Measurements from ENCODE around the gene SLC24A5.

The SLC24A5 gene

GRCh38 chr15:48178648-48178931 is 57.8 kb downstream of the SLC24A5 start:
- no peak for TF ChIP-seq CTCF (IDR thresholded peaks at IDR 0.05; ENCODE audit: low read depth, low read length)
- DNase-seq (ENCODE audit: extremely low read depth, low read depth), result no peak

DNA sequence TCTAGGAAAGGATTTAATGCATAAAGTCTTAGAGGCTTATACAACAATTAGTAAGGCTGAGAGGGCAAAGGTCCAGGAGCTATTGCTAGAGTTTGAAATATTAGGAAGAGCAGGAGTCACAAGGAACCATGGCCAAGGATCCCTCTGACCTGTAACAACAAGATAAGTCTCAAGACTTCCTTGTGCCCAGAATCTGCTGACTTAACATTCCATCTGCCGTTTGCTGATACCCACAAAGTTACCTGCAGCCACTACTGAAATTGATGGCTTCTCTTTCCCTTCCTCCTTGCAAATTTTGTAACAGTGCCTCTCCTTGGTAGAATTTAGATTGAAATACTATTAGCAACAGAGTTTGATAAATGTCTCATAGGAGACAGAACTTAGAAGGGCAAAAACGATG is 62.0 kb downstream of the SLC24A5 start:
- DNase-seq (ENCODE audit: extremely low read depth, low read depth), result no peak
- no peak for TF ChIP-seq CTCF (IDR thresholded peaks at IDR 0.05; ENCODE audit: low read depth, low read length)

DNA sequence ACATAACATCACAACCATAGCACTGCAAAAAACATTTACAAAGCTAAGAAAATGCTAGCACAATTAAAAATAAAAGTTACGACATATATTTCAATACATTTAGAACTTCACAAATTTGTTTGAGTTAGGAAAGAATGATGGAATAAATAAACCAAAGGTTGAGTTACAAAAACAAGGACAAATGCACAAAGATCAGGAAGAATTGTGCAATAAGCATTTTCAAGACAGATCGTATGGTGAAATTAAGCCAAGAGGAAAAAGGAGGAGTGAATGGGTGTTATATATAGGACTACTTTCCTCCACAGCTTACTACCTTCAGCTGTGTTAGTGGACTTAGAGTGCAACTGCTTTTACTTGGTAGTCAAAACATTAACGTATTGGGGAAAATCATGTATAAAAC is 64.7 kb downstream of the SLC24A5 start:
- TF ChIP-seq CTCF (IDR thresholded peaks at IDR 0.05; ENCODE audit: low read depth, low read length), result no peak

DNA sequence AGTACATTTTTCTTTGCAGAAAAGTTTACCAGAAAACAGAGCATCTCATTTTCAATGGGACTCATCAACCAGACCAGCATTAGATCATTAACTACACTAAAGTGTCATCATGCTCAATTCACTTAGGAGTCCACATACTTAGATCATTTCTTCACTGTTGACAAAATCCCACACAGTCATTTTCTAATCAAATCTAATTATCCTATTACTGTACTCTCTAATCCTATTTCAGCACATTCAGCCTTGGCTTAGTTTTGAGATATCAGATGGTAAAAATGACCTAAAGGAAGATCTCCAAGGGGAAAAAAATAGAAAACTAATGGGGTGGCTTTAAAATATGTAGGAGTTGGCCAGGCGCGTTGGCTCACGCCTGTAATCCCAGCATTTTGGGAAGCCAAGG is 65.5 kb downstream of the SLC24A5 start:
- no peak for DNase-seq (ENCODE audit: extremely low read depth, low read depth)
- no peak for TF ChIP-seq CTCF (IDR thresholded peaks at IDR 0.05; ENCODE audit: low read depth, low read length)

More for the DNA sequence above, 64.7 kb downstream of the SLC24A5 start:
- no peak for DNase-seq (ENCODE audit: extremely low read depth, low read depth)

- peak; percentile 1 for DNase-seq (ENCODE audit: extremely low read depth, low read depth)
- TF ChIP-seq CTCF (IDR thresholded peaks at IDR 0.05; ENCODE audit: low read depth, low read length), result no peak
These were observed 70.3 kb downstream of the SLC24A5 start for GRCh38 chr15:48190932-48191573.

DNA sequence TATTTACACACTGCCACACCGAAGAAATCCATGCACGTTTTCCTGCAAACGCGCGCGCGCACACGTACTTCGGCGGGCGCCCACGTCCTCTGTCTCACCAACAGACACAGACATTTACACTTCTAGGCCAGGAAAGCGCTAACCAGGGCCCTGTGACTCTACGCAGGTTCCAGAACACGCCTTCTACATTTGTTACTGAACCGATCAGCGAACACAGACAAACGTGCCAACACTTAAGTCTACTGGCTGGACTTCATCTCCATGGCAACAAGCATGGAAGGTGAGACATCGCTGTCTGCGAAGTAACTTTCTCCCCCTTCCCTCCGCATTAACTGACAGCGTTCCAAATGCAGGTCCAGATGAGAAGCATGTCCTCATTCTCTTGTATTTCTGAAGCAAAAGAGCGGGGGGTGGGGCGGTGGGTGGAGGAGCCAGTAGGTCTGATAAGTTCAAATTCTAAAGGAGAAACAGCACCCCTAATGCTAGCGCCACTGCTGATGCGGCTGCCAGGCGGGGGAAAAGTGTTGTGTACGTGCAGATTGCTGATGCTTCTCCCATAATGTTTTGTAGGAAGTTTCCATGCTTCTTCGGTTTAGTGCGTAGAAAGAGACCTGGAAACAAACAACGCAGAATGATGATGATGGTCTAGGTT is 70.9 kb downstream of the SLC24A5 start, which contains the start of gene CTXN2:
Gene CTXN2 (plus strand): TSS at position 92 of the 652 bp plus-strand sequence. CDS start 9,636 bp downstream, outside the sequence.
- TF ChIP-seq CTCF (IDR thresholded peaks at IDR 0.05; ENCODE audit: low read depth, low read length), result no peak
- no peak for DNase-seq (ENCODE audit: extremely low read depth, low read depth)

Data from AG09319 (cell line).